Right renal cortex interstitium (tissue), 3 donors: ENCODE measurements around the gene ACTL10. TPM values are rescaled to one million over a fixed set of nuclear protein-coding genes. Genes with fewer than 3 reads are reported as not detected.

Source experiments
- DNase-seq, 3 donors: peaks; one replicate each; pipeline ENCODE4 v3.0.0-alpha.2; 2013; ENCODE audit warnings: low read depth in 3 of 3, low spot score in 2 of 3
- polyA plus RNA-seq, 3 donors: library from polyadenylated mRNA; unstranded; fragments of 120-200 nt; gene quantifications; one replicate each; pipeline ENCODE4 v1.2.1, GENCODE V29; 2013; ENCODE audit not compliant: insufficient read length in 3 of 3

The ACTL10 gene
- polyA plus RNA-seq, 3 donors, result 0.25 to 0.48 (median 0.29) TPM

- no peak for DNase-seq
Measured at GRCh38 chr20:33648396-33649004, 18.2 kb upstream of the ACTL10 start.

- DNase-seq, result no peak
Measured at GRCh38 chr20:33649201-33649681, 17.5 kb upstream of the ACTL10 start.

GRCh38 chr20:33650111-33650752 is 16.5 kb upstream of the ACTL10 start:
- no peak for DNase-seq

- DNase-seq, result no peak
Measured at GRCh38 chr20:33650753-33651561, 15.8 kb upstream of the ACTL10 start.

GRCh38 chr20:33651562-33652048 is 15.1 kb upstream of the ACTL10 start:
- DNase-seq, result no peak

- DNase-seq, result no peak
Measured at GRCh38 chr20:33653218-33653899, 13.4 kb upstream of the ACTL10 start.

GRCh38 chr20:33653900-33654596 is 12.7 kb upstream of the ACTL10 start:
- no peak for DNase-seq

- DNase-seq, result no peak
Measured at GRCh38 chr20:33654680-33655161, 12.0 kb upstream of the ACTL10 start.

GRCh38 chr20:33655164-33655563 is 11.6 kb upstream of the ACTL10 start:
- DNase-seq, result no peak

- DNase-seq, result no peak
Measured at GRCh38 chr20:33656010-33656782, 10.5 kb upstream of the ACTL10 start.

- DNase-seq, result no peak
Measured at GRCh38 chr20:33656783-33657703, 9.7 kb upstream of the ACTL10 start.

- no peak for DNase-seq
Measured at GRCh38 chr20:33657704-33658095, 9.0 kb upstream of the ACTL10 start.

GRCh38 chr20:33658510-33658909 is 8.2 kb upstream of the ACTL10 start:
- no peak for DNase-seq

GRCh38 chr20:33658929-33659328 is 7.8 kb upstream of the ACTL10 start:
- DNase-seq, result no peak

GRCh38 chr20:33659341-33660034 is 7.3 kb upstream of the ACTL10 start:
- DNase-seq, result no peak

GRCh38 chr20:33660035-33660684 is 6.6 kb upstream of the ACTL10 start:
- DNase-seq, result no peak

GRCh38 chr20:33660685-33661058 is 6.1 kb upstream of the ACTL10 start:
- no peak for DNase-seq
